Measurements from ENCODE around the gene RFX8. TPM values are rescaled to one million over a fixed set of nuclear protein-coding genes. Genes with fewer than 3 reads are reported as not detected.

Gene RFX8
- total RNA-seq, 2 experiments from 2014 or later = 0.90 to 1.0 TPM

DNA sequence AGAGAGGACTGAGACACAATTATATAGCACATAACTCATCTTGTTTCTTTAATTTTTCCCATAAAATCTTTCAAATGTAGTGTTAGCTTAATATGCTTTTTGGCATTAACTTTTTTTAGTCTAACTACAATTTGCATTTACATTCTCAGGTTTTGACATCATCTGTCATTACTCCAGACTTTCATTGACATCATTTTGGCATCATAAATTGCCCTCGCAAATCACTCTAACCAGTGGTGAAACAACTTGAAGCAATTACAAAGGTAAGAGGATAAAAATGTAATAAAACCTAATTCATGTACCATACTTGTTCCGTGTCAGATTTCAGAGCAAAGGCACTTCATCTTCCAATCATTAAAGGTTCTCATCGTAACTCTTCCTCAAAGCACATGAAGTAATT, 41.4 kb downstream of the RFX8 start:
- no peak for DNase-seq
- no peak overlapping the region for H3K4me3 Mint-ChIP-seq
- H3K36me3 Mint-ChIP-seq = no peaks in the 10 kb centered on the region
- H3K27ac Mint-ChIP-seq = no peak overlapping the region
- H3K9me3 Mint-ChIP-seq = no peaks in the 10 kb centered on the region
- intact Hi-C loops (cut with micrococcal nuclease) = no loop called here
- no peaks in the 10 kb centered on the region for H3K27me3 Mint-ChIP-seq
- CTCF ChIA-PET = no interaction called here
- H3K4me1 Mint-ChIP-seq (ENCODE audit: low read depth) = peaks cover under 1% of the 10 kb centered on the region
- POLR2A ChIA-PET = no interaction called here

DNA sequence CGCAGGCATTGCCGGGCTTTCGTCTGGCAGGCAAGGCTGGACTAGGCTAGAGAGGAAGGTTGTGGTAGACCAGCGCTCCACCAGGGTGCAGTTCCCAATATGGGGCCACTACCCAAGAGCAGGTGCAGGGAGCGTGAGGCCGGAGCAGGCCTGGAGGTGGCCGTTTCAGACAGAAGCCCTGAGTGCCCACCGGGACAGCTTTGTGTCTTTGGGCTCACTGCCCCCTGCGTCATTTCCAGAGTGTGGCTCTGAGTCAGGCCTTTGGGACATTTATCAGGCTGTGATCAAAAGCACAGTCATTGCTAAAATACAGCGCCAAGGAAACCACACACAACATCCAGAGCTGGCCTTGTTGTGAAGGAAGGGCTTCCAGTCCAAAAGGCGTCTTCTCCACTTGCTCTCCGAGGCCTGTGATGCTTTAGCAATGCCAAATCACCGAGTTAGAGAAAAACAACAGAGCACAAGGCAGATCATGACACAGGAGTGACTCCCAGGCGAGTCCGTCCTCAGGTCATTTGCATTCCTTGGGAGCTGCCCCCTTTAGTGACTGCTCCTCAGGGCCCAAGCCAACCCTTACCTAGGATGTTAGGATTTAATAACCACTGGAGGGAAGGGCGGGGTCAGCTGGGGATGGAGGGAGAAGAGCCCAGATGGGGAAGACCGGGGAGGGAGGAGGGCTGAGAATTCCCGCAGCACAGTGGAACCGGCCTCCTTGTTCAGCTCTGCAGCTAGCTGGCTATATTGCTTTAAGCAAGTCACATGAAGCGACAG, 42.3 kb downstream of the RFX8 start:
- POLR2A ChIA-PET = no interaction called here
- intact Hi-C loops (cut with micrococcal nuclease) = no loop called here

DNA sequence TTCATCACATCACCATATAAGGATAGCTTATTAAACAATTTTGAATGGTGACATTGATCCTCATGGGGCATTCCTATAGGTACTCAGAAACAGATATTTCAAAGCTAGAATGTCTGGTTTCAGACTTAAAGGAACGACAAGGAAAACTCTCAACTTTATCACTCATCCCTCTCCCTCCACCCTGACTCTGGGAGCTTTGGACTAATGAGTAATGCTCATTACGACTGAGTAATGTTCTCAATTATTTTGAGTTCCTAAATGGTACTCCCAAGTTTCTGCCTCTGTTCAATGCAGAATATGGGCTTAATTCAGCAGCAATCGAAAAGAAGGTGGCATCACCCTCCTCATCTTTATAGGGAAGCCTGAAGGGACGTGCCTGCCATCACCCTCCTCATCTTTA, 43.4 kb downstream of the RFX8 start:
- ChIA-PET CTCF (interaction anchor here (1.2 to 1.6 kb wide), 2 partner anchors 13 to 400 kb away, joined by 3 to 7 read pairs; no protein-coding TSS in a partner anchor), POLR2A (no interaction called here)
- no peaks in the 10 kb centered on the region for H3K36me3 Mint-ChIP-seq
- no peak overlapping the region for H3K27ac Mint-ChIP-seq
- H3K27me3 Mint-ChIP-seq = no peaks in the 10 kb centered on the region
- no peak for DNase-seq
- no peak overlapping the region for H3K4me3 Mint-ChIP-seq
- no peaks in the 10 kb centered on the region for H3K4me1 Mint-ChIP-seq (ENCODE audit: low read depth)
- no peaks in the 10 kb centered on the region for H3K9me3 Mint-ChIP-seq
- intact Hi-C loops (cut with micrococcal nuclease) = no loop called here

More for the DNA sequence above, 42.3 kb downstream of the RFX8 start:
- CTCF ChIA-PET = no interaction called here
- H3K27ac Mint-ChIP-seq = no peak overlapping the region
- no peaks in the 10 kb centered on the region for H3K27me3 Mint-ChIP-seq
- no peaks in the 10 kb centered on the region for H3K9me3 Mint-ChIP-seq
- H3K36me3 Mint-ChIP-seq = no peaks in the 10 kb centered on the region
- no peaks in the 10 kb centered on the region for H3K4me1 Mint-ChIP-seq (ENCODE audit: low read depth)
- H3K4me3 Mint-ChIP-seq = no peak overlapping the region
- DNase-seq = peak; percentile 17

DNA sequence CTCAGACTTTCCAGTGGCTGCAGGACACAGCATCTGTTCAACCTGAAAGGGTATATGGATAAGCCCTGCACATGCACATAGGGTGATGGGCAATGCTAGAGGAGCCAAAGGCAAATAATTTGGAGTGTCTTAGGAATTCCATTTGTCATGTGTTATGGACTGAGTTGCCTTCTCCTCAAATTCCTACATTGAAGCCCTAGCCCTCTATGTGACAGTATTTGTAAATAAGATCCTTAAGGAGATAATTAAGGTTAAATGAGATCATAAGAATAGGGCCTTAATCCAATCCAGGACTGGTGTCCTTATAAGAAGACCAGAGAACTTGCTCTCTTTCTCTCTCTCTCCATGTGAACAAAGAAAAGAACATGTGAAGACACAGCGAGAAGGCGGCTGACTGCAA, 44.8 kb downstream of the RFX8 start:
- Mint-ChIP-seq H3K36me3 (no peaks in the 10 kb centered on the region), H3K27ac (no peak overlapping the region), H3K4me1 (ENCODE audit: low read depth) (no peaks in the 10 kb centered on the region), H3K4me3 (no peak overlapping the region), H3K9me3 (no peaks in the 10 kb centered on the region), H3K27me3 (no peaks in the 10 kb centered on the region)
- ChIA-PET CTCF (interaction anchor here (1.0 to 2.0 kb wide), 3 partner anchors 11 to 88 kb away, joined by 4 to 7 read pairs (median 5); no protein-coding TSS in a partner anchor), POLR2A (no interaction called here)
- intact Hi-C loops (cut with micrococcal nuclease) = no loop called here
- no peak for DNase-seq

DNA sequence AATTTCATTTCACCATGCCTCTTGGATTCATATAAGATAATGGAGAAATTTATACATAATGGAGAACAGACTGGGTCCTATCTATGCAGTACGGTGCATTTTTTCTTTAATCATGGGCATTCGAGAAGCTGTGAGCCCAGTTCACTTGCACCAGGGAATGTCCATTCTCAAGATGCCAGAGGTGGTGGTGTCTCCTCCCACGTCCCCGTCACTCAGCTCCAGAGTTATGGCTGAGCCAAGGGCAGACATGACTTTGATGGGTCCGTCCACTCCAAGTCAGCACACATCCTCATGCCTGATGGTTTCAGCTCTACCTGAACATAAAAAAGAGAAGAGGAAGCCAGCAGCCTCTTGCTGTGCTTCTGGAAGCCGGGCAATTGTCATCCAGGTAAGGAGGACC, 45.5 kb downstream of the RFX8 start:
- CTCF ChIA-PET = interaction anchor here (1.0 to 2.0 kb wide), 2 partner anchors 10 to 88 kb away, joined by 4 to 5 read pairs; no protein-coding TSS in a partner anchor
- intact Hi-C loops (cut with micrococcal nuclease) = loop anchor here (10.0 kb wide), 1 partner anchor 85 kb away; no protein-coding TSS in a partner anchor
- H3K4me1 Mint-ChIP-seq (ENCODE audit: low read depth) = no peaks in the 10 kb centered on the region

DNA sequence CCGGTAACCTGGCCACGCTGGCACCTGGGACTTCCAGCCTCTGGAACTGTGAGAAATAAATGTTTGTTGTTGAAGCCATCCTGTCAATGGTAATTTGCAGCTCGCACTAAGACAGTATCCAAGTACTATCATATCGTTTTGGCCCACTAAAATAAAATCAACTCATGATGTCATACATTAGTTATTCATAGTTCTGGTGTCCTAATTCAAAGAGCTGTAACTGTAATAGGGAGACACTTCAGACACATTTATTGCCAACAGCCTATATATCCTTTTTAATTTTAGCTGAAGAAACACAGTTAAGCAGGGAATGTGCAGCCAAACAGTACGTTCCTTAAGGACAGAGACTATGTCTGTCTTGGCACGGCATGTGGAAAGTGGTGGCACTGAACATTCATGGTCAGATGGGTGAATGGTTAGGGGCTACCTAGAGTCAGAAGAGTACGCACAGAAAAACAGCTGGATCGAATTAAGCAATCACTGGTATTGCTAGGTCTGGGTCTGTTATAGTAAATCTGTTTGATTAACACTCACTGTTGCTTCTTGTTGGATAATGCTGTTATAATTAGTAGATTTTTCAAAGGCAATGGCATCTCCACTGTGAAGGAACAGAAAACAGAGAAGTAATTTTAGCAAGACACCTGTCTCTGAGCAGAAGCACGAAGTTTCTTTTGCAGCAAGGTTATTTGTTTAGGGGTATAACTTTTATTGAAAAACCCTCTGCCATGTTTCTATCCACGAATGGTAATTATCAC, 46.3 kb downstream of the RFX8 start:
- Mint-ChIP-seq H3K27ac (no peak overlapping the region), H3K4me3 (no peak overlapping the region), H3K4me1 (ENCODE audit: low read depth) (no peaks in the 10 kb centered on the region), H3K27me3 (no peaks in the 10 kb centered on the region), H3K36me3 (no peaks in the 10 kb centered on the region), H3K9me3 (no peaks in the 10 kb centered on the region)
- POLR2A ChIA-PET = no interaction called here
- no peak for DNase-seq
- intact Hi-C loops (cut with micrococcal nuclease) = loop anchor here (10.0 kb wide), 1 partner anchor 86 kb away; no protein-coding TSS in a partner anchor
- CTCF ChIA-PET = interaction anchor here (0.8 to 2.0 kb wide), 3 partner anchors 10 to 403 kb away, joined by 3 to 5 read pairs (median 4); no protein-coding TSS in a partner anchor

More for the DNA sequence above, 45.5 kb downstream of the RFX8 start:
- H3K9me3 Mint-ChIP-seq = no peaks in the 10 kb centered on the region
- H3K4me3 Mint-ChIP-seq = no peak overlapping the region
- H3K27me3 Mint-ChIP-seq = no peaks in the 10 kb centered on the region
- POLR2A ChIA-PET = no interaction called here
- no peaks in the 10 kb centered on the region for H3K36me3 Mint-ChIP-seq
- DNase-seq = no peak
- no peak overlapping the region for H3K27ac Mint-ChIP-seq

DNA sequence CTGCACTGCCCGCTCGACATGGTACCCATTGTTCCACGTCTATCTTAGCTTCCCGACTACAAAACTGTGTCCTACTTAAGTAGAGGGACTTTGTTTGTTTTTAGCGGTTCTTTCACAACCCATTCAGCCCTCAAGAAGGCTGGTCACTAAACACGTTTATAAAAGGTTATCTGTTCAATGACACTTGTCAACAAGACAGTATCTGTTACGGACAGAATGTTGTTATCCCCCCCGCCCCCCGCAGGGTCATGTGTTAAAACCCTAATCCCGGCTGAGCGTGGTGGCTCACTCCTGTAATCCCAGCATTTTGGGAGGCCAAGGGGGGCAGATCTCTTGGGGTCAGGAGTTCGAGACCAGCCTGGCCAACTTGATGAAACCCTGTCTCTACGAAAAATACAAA, 47.2 kb downstream of the RFX8 start:
- CTCF ChIA-PET = no interaction called here
- intact Hi-C loops (cut with micrococcal nuclease) = loop anchor here (10.0 kb wide), 1 partner anchor 87 kb away; no protein-coding TSS in a partner anchor

DNA sequence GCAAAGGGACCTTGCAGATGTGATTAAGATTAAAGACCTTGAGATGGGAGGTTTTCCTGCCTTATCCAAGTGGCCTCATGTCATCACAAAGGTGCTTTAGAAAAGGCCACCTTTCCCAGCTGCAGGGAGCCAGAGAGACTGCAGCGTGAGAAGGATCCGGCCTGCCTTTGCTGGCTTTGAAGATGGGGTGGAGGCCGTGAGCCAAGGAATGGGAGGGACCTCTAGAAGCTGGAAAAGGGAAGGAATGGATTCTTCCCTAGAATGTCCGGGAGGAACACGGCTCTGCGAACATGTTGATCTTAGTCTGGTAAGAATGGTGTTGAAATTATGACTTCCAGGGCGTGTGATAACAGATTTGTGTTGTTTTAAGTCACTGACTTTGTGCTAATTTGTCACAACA, 47.7 kb downstream of the RFX8 start:
- Mint-ChIP-seq H3K27ac (no peak overlapping the region), H3K4me3 (no peak overlapping the region), H3K4me1 (ENCODE audit: low read depth) (no peaks in the 10 kb centered on the region), H3K9me3 (no peaks in the 10 kb centered on the region), H3K27me3 (no peaks in the 10 kb centered on the region), H3K36me3 (no peaks in the 10 kb centered on the region)
- no peak for DNase-seq
- ChIA-PET POLR2A (no interaction called here), CTCF (no interaction called here)
- intact Hi-C loops (cut with micrococcal nuclease) = loop anchor here (10.0 kb wide), 1 partner anchor 88 kb away; no protein-coding TSS in a partner anchor

More for the DNA sequence above, 47.2 kb downstream of the RFX8 start:
- POLR2A ChIA-PET = no interaction called here
- no peaks in the 10 kb centered on the region for H3K4me1 Mint-ChIP-seq (ENCODE audit: low read depth)
- no peak for DNase-seq
- no peaks in the 10 kb centered on the region for H3K27me3 Mint-ChIP-seq
- H3K27ac Mint-ChIP-seq = no peak overlapping the region
- H3K9me3 Mint-ChIP-seq = no peaks in the 10 kb centered on the region
- H3K4me3 Mint-ChIP-seq = no peak overlapping the region
- no peaks in the 10 kb centered on the region for H3K36me3 Mint-ChIP-seq

DNA sequence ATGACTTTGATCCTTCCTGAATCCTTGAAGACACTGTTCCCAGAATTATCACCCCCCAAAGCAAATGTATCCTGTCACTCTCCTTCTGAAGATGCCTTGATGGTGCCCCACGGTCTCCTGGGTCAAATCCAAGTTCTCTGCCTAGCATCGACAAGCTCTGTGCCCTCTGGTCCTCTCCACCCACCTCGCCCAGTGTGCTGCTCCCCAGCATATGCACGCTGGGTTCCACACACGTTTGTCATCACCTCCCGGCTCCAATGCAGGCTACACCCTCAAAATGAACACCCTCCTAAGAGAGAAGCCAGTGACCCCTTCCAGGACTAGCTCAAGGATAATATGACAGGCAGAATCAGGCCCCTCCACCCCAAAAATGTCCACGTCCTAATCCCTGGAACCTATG, 48.1 kb downstream of the RFX8 start:
- CTCF ChIA-PET = no interaction called here

DNA sequence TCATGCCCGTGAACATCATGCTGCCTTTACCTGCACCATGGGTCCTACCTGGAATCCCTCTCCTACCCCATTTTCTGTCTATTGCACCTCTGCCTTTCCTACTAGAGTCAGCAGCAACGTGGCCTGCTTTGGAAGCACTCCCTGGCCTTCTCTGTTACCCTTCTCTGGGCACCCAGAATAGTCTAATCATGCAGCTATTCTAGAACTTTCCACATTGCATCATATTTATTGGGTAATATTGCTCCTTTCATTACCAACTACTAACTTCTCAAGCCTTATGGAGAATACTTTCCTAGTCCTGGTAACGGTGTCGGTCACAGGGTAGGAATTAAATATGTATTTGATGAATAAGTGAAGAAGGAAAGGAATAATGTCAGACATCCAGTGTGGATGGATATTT, 54.3 kb downstream of the RFX8 start:
- no peaks in the 10 kb centered on the region for H3K9me3 Mint-ChIP-seq
- ChIA-PET CTCF (interaction anchor here (1.2 to 7.9 kb wide), 3 partner anchors 37 to 409 kb away, joined by 3 to 137 read pairs (median 3); no protein-coding TSS in a partner anchor), POLR2A (no interaction called here)
- no peak overlapping the region for H3K27ac Mint-ChIP-seq
- H3K36me3 Mint-ChIP-seq = no peaks in the 10 kb centered on the region
- H3K4me3 Mint-ChIP-seq = no peak overlapping the region
- DNase-seq = no peak
- no peaks in the 10 kb centered on the region for H3K4me1 Mint-ChIP-seq (ENCODE audit: low read depth)
- no peaks in the 10 kb centered on the region for H3K27me3 Mint-ChIP-seq
- intact Hi-C loops (cut with micrococcal nuclease) = loop anchor here (10.0 kb wide), 1 partner anchor 94 kb away; no protein-coding TSS in a partner anchor

More for the DNA sequence above, 48.1 kb downstream of the RFX8 start:
- POLR2A ChIA-PET = no interaction called here
- Mint-ChIP-seq H3K4me3 (no peak overlapping the region), H3K27ac (no peak overlapping the region), H3K27me3 (no peaks in the 10 kb centered on the region), H3K36me3 (no peaks in the 10 kb centered on the region), H3K4me1 (ENCODE audit: low read depth) (no peaks in the 10 kb centered on the region), H3K9me3 (no peaks in the 10 kb centered on the region)
- intact Hi-C loops (cut with micrococcal nuclease) = loop anchor here (10.0 kb wide), 1 partner anchor 88 kb away; no protein-coding TSS in a partner anchor
- DNase-seq = no peak

DNA sequence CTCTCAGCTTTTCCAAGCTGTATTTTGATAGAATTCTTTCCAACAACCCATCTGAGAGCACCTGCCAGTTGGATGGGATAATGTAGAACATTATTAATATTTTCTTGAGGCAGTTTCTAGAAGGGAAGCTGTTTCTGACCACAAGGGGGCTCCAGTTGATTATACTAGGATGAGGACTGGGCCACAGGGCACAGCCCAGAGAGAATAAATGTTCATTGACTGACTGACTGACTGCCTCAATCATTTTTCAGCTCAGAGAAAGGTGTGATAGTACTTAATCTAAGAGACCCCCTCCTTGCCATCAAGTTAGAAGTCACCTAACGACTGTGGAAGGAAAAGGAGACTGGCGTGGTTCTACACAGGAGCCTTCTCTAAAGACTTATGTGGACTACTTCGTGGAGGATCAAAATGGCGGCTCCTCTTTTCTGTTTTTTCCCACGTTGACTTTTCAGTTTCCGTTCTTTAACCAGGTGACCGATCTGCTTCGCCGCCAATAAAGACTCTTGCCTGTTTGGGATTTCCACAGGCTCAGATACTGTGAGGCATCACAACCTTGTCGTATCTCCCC, 55.7 kb downstream of the RFX8 start:
- Mint-ChIP-seq H3K27me3 (no peaks in the 10 kb centered on the region), H3K27ac (no peak overlapping the region), H3K4me1 (ENCODE audit: low read depth) (no peaks in the 10 kb centered on the region), H3K36me3 (no peaks in the 10 kb centered on the region), H3K4me3 (no peak overlapping the region), H3K9me3 (peaks cover 7% of the 10 kb centered on the region)
- intact Hi-C loops (cut with micrococcal nuclease) = loop anchor here (1.0 to 5.0 kb wide), 4 partner anchors 308 to 823 kb away; no protein-coding TSS in a partner anchor
- peak; percentile 58 for DNase-seq
- ChIA-PET POLR2A (no interaction called here), CTCF (interaction anchor here (0.7 to 7.9 kb wide), 47 partner anchors 10 to 520 kb away, joined by 3 to 137 read pairs (median 4); partner anchors contain the start of genes CREG2, MAP4K4 and RFX8)

Data from activated CD4-positive, alpha-beta memory T cell treated with anti-CD3 and anti-CD28 coated beads for 36 hours (primary cell).